Dermis lymphatic vessel endothelial cell (primary cell): ENCODE measurements around the gene PPP6R3. TPM values are rescaled to one million over a fixed set of nuclear protein-coding genes. Genes with fewer than 3 reads are reported as not detected.

ENCODE experiments used
- total RNA-seq: library from RNA; depleted of rRNA; stranded (reverse); fragments of >200 nt; gene quantifications from 2 replicates; pipeline ENCODE4 v1.2.1, GENCODE V29; 2014

PPP6R3 gene, protein sequence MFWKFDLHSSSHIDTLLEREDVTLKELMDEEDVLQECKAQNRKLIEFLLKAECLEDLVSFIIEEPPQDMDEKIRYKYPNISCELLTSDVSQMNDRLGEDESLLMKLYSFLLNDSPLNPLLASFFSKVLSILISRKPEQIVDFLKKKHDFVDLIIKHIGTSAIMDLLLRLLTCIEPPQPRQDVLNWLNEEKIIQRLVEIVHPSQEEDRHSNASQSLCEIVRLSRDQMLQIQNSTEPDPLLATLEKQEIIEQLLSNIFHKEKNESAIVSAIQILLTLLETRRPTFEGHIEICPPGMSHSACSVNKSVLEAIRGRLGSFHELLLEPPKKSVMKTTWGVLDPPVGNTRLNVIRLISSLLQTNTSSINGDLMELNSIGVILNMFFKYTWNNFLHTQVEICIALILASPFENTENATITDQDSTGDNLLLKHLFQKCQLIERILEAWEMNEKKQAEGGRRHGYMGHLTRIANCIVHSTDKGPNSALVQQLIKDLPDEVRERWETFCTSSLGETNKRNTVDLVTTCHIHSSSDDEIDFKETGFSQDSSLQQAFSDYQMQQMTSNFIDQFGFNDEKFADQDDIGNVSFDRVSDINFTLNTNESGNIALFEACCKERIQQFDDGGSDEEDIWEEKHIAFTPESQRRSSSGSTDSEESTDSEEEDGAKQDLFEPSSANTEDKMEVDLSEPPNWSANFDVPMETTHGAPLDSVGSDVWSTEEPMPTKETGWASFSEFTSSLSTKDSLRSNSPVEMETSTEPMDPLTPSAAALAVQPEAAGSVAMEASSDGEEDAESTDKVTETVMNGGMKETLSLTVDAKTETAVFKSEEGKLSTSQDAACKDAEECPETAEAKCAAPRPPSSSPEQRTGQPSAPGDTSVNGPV
- total RNA-seq: 157 and 159 TPM in 2 replicates

DNA sequence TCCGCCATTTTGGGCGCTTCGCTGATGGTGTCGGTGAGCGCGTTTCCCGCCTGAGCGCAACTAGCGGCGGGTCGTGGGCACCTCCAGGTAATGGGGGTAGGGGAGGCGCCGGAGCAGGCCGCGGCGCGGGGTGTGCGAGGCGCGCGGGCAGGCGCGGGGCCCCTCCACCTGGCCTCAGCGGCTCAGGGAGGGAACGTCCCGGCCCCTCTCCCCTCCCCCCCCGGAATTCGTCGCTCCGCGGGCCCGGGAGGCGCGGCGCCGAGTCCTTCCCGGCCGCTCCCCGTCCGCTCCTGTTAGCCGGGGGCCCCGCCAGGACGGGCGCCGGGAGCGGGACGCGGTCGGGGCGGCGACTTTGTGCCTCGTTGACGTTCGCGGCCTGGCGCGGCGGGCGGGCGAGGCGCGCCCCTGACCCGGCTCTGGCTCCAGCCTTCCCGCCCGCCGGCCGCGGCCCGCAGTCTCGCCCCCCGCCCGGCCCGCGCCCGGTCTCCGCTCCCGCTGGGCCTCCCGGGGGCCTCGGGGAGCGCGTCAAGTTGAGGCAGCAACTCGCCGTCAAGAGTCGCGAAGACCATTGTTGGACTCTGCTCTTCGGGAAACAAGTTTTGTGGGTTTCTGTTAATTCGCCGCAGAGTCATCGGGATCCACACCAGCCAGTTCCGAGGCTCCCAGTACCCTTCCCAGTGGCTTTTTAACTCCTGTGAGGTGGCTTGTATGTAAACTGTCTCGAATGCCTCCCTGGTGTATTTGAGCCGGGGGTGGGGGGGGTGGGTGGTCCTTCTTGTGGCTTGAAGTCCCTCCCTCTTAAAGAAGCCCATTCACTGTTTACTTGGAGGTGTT lies at the start of gene PPP6R3:
Gene PPP6R3, plus strand, starts transcription at position 12 of the 834 bp plus-strand sequence. CDS start 76,913 bp downstream, outside the sequence.

Other genes starting within 250 kb of the PPP6R3 start
- gene KMT5B, start 247.5 kb upstream of the PPP6R3 start, total RNA-seq: 26.9 and 35.3 TPM in 2 replicates
- gene C11orf24, start 188.8 kb upstream of the PPP6R3 start, total RNA-seq: 2.8 and 6.2 TPM in 2 replicates
- gene LRP5, start 148.2 kb upstream of the PPP6R3 start, total RNA-seq: 94.7 and 118 TPM in 2 replicates
- gene GAL, start 223.8 kb downstream of the PPP6R3 start, total RNA-seq: 0.17 TPM in 1 of 2 replicates, not detected in the other